Liver (tissue), 3 donors: ENCODE results near the gene ARFGAP2.

ENCODE experiments used
- ATF3 ChIP-seq: IDR thresholded peaks from 2 replicates; pipeline ENCODE4 v1.6.1; 2016; ENCODE audit warnings: antibody characterized with exemption
- CTCF ChIP-seq: fragments of 150-350 bp; IDR thresholded peaks from 2 replicates; pipeline ENCODE4 v1.5.1; 2017; ENCODE audit warnings: improper control_type of control experiment, low read depth, low read length; ENCODE audit not compliant: missing input control
- FOXA1 ChIP-seq: IDR thresholded peaks from 2 replicates; pipeline ENCODE4 v1.6.1; 2016; ENCODE audit warnings: antibody characterized with exemption
- GABPA ChIP-seq, 2 donors: IDR thresholded peaks in 1 of 2; conservative IDR thresholded peaks in 1 of 2; 2 replicates each; pipeline ENCODE4 v1.6.1; 2016; ENCODE audit warnings: antibody characterized with exemption in 2 of 2, mild to moderate bottlenecking in 1 of 2, moderate library complexity in 1 of 2
- TAF1 ChIP-seq: conservative IDR thresholded peaks from 2 replicates; pipeline ENCODE4 v1.6.1; 2016; ENCODE audit warnings: antibody characterized with exemption, mild to moderate bottlenecking
- TF ChIP-seq, protein P1 (sequence below): IDR thresholded peaks from 2 replicates; pipeline ENCODE4 v1.6.1; 2016; ENCODE audit warnings: antibody characterized with exemption, mild to moderate bottlenecking
- donor health status: healthy.
- donor health status: healthy.

DNA sequence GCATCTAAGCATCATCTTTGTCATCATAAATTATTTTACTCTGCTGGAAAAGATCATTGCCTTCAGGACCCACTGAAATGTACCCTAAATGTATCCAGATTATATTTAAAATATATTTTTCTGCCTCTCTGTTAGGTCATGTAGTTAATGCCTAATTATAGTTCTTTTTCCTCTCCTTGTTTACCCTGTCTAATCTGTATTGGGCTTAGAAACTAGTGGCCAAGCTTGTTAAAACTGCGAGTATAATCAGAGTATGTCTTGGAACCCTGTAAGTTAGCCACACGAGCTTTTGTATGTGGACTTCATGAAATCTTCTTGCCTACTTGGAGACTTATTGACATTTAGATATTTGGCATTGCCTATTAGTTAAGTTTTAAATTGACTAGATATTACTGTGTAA lies 55.6 kb downstream of the ARFGAP2 start:
- no peak for TF ChIP-seq ATF3
- no peak for TF ChIP-seq CTCF
- no peak for TF ChIP-seq GABPA (IDR thresholded peaks at IDR 0.05 in 1 of 2, conservative IDR thresholded peaks at IDR 0.05 in 1 of 2)
- TF ChIP-seq TAF1: no peak
- TF ChIP-seq FOXA1: no peak
- TF ChIP-seq, protein P1, sequence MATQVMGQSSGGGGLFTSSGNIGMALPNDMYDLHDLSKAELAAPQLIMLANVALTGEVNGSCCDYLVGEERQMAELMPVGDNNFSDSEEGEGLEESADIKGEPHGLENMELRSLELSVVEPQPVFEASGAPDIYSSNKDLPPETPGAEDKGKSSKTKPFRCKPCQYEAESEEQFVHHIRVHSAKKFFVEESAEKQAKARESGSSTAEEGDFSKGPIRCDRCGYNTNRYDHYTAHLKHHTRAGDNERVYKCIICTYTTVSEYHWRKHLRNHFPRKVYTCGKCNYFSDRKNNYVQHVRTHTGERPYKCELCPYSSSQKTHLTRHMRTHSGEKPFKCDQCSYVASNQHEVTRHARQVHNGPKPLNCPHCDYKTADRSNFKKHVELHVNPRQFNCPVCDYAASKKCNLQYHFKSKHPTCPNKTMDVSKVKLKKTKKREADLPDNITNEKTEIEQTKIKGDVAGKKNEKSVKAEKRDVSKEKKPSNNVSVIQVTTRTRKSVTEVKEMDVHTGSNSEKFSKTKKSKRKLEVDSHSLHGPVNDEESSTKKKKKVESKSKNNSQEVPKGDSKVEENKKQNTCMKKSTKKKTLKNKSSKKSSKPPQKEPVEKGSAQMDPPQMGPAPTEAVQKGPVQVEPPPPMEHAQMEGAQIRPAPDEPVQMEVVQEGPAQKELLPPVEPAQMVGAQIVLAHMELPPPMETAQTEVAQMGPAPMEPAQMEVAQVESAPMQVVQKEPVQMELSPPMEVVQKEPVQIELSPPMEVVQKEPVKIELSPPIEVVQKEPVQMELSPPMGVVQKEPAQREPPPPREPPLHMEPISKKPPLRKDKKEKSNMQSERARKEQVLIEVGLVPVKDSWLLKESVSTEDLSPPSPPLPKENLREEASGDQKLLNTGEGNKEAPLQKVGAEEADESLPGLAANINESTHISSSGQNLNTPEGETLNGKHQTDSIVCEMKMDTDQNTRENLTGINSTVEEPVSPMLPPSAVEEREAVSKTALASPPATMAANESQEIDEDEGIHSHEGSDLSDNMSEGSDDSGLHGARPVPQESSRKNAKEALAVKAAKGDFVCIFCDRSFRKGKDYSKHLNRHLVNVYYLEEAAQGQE: no peak
